ENCODE results near the gene TBC1D30. TPM values are rescaled to one million over a fixed set of nuclear protein-coding genes. Genes with fewer than 3 reads are reported as not detected.

TBC1D30 gene
- total RNA-seq, 2 donors from 2014 or later = 1.7 to 1.9 TPM

DNA sequence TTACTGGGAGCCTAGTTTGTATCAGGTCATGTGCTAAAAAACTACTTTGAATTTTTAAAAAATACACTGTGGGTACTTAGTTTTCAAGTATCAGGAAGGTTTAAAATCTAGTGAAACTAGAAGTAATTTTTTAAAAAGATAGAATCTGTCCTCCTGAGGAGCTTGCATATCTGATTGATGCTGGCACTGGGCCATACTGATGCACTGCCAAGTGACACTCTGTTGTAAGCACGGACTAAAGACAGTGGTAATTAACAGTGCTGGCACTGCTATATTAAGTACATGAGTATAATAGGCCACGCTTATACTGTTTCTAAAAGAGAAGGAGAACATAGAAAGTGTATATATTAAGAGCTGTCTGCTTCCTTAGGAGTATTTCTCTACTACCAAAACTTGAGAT lies 10.0 kb upstream of the TBC1D30 start:
- DNase-seq = no peak
- no peaks in the 10 kb centered on the region for H3K9me3 ChIP-seq (ENCODE audit: control insufficient read depth, low read length)
- no peaks in the 10 kb centered on the region for H3K27me3 Mint-ChIP-seq (ENCODE audit: insufficient read depth)
- H3K4me1 ChIP-seq (ENCODE audit: control insufficient read depth, insufficient read depth, low read length) = no peaks in the 10 kb centered on the region
- no peak overlapping the region for H3K9ac ChIP-seq (ENCODE audit: extremely low read depth, low read length, poor library complexity, severe bottlenecking)
- H3K27ac Mint-ChIP-seq = no peak overlapping the region
- WGBS, 2 experiments (ENCODE audit: insufficient coverage in 1 of 2, insufficient read length in 1 of 2) = 92 to 100% methylated on average over 1 to 2 of the region's 2 CpGs
- no peaks in the 10 kb centered on the region for H3K36me3 ChIP-seq (ENCODE audit: control insufficient read depth, insufficient read depth, low read length)
- no peak for TF ChIP-seq CTCF (conservative IDR thresholded peaks at IDR 0.05)
- no peak overlapping the region for H3K4me3 Mint-ChIP-seq
- H3K27me3 ChIP-seq (ENCODE audit: control insufficient read depth, insufficient read depth, low read length, poor library complexity, severe bottlenecking) = no peaks in the 10 kb centered on the region
- no peaks in the 10 kb centered on the region for H3K4me1 Mint-ChIP-seq
- H3K9me3 Mint-ChIP-seq = no peaks in the 10 kb centered on the region
- no peaks in the 10 kb centered on the region for H3K36me3 Mint-ChIP-seq (ENCODE audit: low read depth)
- H3K27ac ChIP-seq (ENCODE audit: low read depth, low read length) = no peak overlapping the region
- H3K4me3 ChIP-seq (ENCODE audit: low read length) = no peak overlapping the region

GRCh38 chr12:64819816-64820402 lies 4.5 kb upstream of the TBC1D30 start:
- no peak overlapping the region for H3K9ac ChIP-seq (ENCODE audit: extremely low read depth, low read length, poor library complexity, severe bottlenecking)
- DNase-seq = no peak
- Mint-ChIP-seq H3K4me1 (no peaks in the 10 kb centered on the region), H3K9me3 (peaks cover 16% of the 10 kb centered on the region), H3K36me3 (ENCODE audit: low read depth) (peaks cover 2% of the 10 kb centered on the region), H3K27ac (no peak overlapping the region), H3K27me3 (ENCODE audit: insufficient read depth) (peaks cover 35% of the 10 kb centered on the region), H3K4me3 (no peak overlapping the region)
- 87 to 88% methylated on average over 4 to 5 of the region's 5 CpGs for WGBS, 2 experiments (ENCODE audit: insufficient coverage in 1 of 2, insufficient read length in 1 of 2)
- H3K4me1 ChIP-seq (ENCODE audit: control insufficient read depth, insufficient read depth, low read length) = no peaks in the 10 kb centered on the region
- no peaks in the 10 kb centered on the region for H3K36me3 ChIP-seq (ENCODE audit: control insufficient read depth, insufficient read depth, low read length)
- no peak for TF ChIP-seq CTCF (conservative IDR thresholded peaks at IDR 0.05)
- H3K27ac ChIP-seq (ENCODE audit: low read depth, low read length) = no peak overlapping the region
- H3K4me3 ChIP-seq (ENCODE audit: low read length) = no peak overlapping the region
- H3K27me3 ChIP-seq (ENCODE audit: control insufficient read depth, insufficient read depth, low read length, poor library complexity, severe bottlenecking) = peaks cover 30% of the 10 kb centered on the region
- H3K9me3 ChIP-seq (ENCODE audit: control insufficient read depth, low read length) = peaks cover 5% of the 10 kb centered on the region

DNA sequence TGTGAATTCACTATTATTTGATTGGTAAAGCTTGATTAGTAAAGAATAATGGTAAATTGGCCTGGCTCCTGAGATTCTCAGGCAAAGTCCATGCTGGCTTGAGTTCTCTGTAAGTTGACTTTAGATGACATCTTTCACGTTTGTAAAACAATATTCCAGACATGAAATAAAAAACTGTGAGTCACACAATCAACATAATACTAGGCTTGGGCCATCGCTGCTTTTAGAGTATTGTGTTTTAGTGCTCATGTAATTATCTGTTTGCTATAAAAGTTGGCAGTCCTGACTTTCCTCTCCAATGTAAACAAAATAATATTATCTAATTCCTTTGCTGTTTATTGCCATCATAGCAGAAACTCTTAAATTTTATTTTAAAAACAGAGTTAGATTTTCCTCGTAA lies 3.9 kb upstream of the TBC1D30 start:
- peaks cover 2% of the 10 kb centered on the region for H3K4me1 ChIP-seq (ENCODE audit: control insufficient read depth, insufficient read depth, low read length)
- peaks cover 42% of the 10 kb centered on the region for H3K27me3 Mint-ChIP-seq (ENCODE audit: insufficient read depth)
- no peaks in the 10 kb centered on the region for H3K36me3 ChIP-seq (ENCODE audit: control insufficient read depth, insufficient read depth, low read length)
- peaks cover 37% of the 10 kb centered on the region for H3K27me3 ChIP-seq (ENCODE audit: control insufficient read depth, insufficient read depth, low read length, poor library complexity, severe bottlenecking)
- no peak overlapping the region for H3K27ac Mint-ChIP-seq
- H3K9me3 ChIP-seq (ENCODE audit: control insufficient read depth, low read length) = peaks cover 5% of the 10 kb centered on the region
- H3K4me3 ChIP-seq (ENCODE audit: low read length) = no peak overlapping the region
- peaks cover 3% of the 10 kb centered on the region for H3K4me1 Mint-ChIP-seq
- H3K27ac ChIP-seq (ENCODE audit: low read depth, low read length) = no peak overlapping the region
- H3K4me3 Mint-ChIP-seq = no peak overlapping the region
- no peak overlapping the region for H3K9ac ChIP-seq (ENCODE audit: extremely low read depth, low read length, poor library complexity, severe bottlenecking)
- peaks cover 2% of the 10 kb centered on the region for H3K36me3 Mint-ChIP-seq (ENCODE audit: low read depth)
- no peak for DNase-seq
- no peak for TF ChIP-seq CTCF (conservative IDR thresholded peaks at IDR 0.05)
- 100% methylated on average over 1 to 2 of the region's 3 CpGs for WGBS, 2 experiments (ENCODE audit: insufficient coverage in 1 of 2, insufficient read length in 1 of 2)
- H3K9me3 Mint-ChIP-seq = peaks cover 16% of the 10 kb centered on the region

Data from endodermal cell (in vitro differentiated cells).